ENCODE measurements around the gene IRAK1. TPM values are rescaled to one million over a fixed set of nuclear protein-coding genes. Genes with fewer than 3 reads are reported as not detected.
A peak's percentile ranks its signal among the peaks of the same experiment; 100 is the strongest.

Gene IRAK1
- total and polyA plus RNA-seq, 10 of the 15 experiments (the other 5 are each of a cell fraction or from before 2014, with no cell fraction given): 4.2 to 136 (median 39.5) TPM

DNA sequence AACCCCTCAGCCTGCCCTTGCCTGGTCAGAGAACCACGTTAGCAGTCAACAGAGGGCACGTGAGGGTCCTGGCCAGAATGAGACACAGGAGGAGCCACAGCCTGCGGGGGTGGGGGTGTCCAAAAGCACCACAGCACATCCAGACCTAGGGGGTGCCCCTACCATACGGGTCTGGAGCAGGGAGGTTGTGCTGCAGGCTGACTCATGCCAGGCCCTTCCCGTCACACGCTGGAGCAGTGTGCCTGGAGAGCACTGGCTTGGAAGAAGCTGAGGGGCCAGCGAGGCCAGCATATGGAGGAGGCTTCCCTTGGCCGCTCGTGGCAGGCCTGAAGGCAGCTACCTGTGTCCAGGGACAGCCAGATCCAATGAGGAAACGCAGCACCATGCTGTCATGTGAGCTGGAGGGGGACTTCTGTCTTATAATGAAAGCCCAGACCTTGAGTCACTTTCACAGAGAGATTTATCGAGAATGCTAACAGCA is 1.5 kb upstream of the IRAK1 start:
- H3K4me2 ChIP-seq (ENCODE audit: control insufficient read depth, insufficient read depth): peak overlapping the region; percentile 90
- RAD21 ChIA-PET (ENCODE audit: unreplicated experiment): interaction anchor here (0.6 to 2.1 kb wide), 3 partner anchors 16 to 53 kb away, joined by 3 to 14 read pairs (median 9); partner anchors contain the start of gene HCFC1
- H3K27ac ChIP-seq (ENCODE audit: control insufficient read depth, insufficient read depth): peak overlapping the region; percentile 70; the same call in 1 of the 2 replicates
- in situ Hi-C loops (cut with MboI): no loop called here
- 26% methylated on average over 11 of the region's 11 CpGs for WGBS (ENCODE audit: insufficient coverage, insufficient replicate concordance, low lambda C conversion rate, missing lambda C conversion rate)
- FAIRE-seq (no peak), DNase-seq (ENCODE audit: low read depth, low spot score) (no peak), ATAC-seq (peak; percentile 33)
- no peaks in the 10 kb centered on the region for H3K27me3 ChIP-seq (replicated peaks in 1 of 2; ENCODE audit: control insufficient read depth in 2 of 2, insufficient read depth in 2 of 2, low read length in 1 of 2)
- CTCF ChIA-PET: interaction anchor here (1.2 to 1.4 kb wide), 3 partner anchors 14 to 52 kb away, joined by 3 to 8 read pairs (median 5); no protein-coding TSS in a partner anchor
- H3K79me2 ChIP-seq (ENCODE audit: control insufficient read depth, insufficient read depth, low read length): peaks cover 41% of the 10 kb centered on the region
- no peaks in the 10 kb centered on the region for H4K20me1 ChIP-seq (ENCODE audit: control insufficient read depth, insufficient read depth)
- no TSS peak for BruUV-seq (replicated peaks)
- H3K9me3 ChIP-seq (replicated peaks; ENCODE audit: control insufficient read depth, insufficient read depth, low read length): no peaks in the 10 kb centered on the region
- SMC1A ChIA-PET (ENCODE audit: uncharacterized antibody, unreplicated experiment): interaction anchor here (0.7 to 1.7 kb wide), 4 partner anchors 18 to 94 kb away, joined by 3 to 10 read pairs (median 4); no protein-coding TSS in a partner anchor
- no peak for TF ChIP-seq FOS (IDR thresholded peaks at IDR 0.05; ENCODE audit: borderline replicate concordance, extremely low read depth, insufficient read length)
- TF ChIP-seq NFIC (IDR thresholded peaks at IDR 0.05; ENCODE audit: low read depth, low read length): no peak
- peak; percentile 78 to 84 for TF ChIP-seq BHLHE40 (IDR thresholded peaks at IDR 0.05; ENCODE audit: borderline replicate concordance in 1 of 2, low read depth in 2 of 2, low read length in 1 of 2)
- no peak overlapping the region for H2AFZ ChIP-seq (ENCODE audit: control insufficient read depth, low read depth, low read length)
- intact Hi-C loops (cut with micrococcal nuclease; ENCODE audit: unreplicated experiment): no loop called here
- H3K9ac ChIP-seq (ENCODE audit: control insufficient read depth, insufficient read depth, low read length): peak overlapping the region; percentile 83; the same call in 1 of the 2 replicates
- H3K4me3 ChIP-seq: peak overlapping the region; percentile 60; the same call in 1 of the 2 replicates
- H3K4me1 ChIP-seq (ENCODE audit: control insufficient read depth, insufficient read depth, low read length): peaks cover 11% of the 10 kb centered on the region
- peaks cover 0 to under 1% of the 10 kb centered on the region in 2 experiments; a peak in 3 of 4 replicates for H3K36me3 ChIP-seq (ENCODE audit: control insufficient read depth in 2 of 2, insufficient read depth in 2 of 2, low read length in 1 of 2)
- POLR2A ChIA-PET: interaction anchor here (0.8 to 1.9 kb wide), 6 partner anchors 17 to 92 kb away, joined by 3 to 11 read pairs (median 4); partner anchors contain the start of gene HCFC1

- H3K36me3 ChIP-seq (ENCODE audit: control insufficient read depth in 2 of 2, insufficient read depth in 2 of 2, low read length in 1 of 2): peaks cover 0 to 5% of the 10 kb centered on the region in 2 experiments; a peak in 3 of 4 replicates
- ChIA-PET CTCF (interaction anchor here (0.6 to 1.4 kb wide), 10 partner anchors 9 to 76 kb away, joined by 3 to 8 read pairs (median 3); partner anchors contain the start of gene RENBP), SMC1A (ENCODE audit: uncharacterized antibody, unreplicated experiment) (interaction anchor here (0.7 to 1.7 kb wide), 8 partner anchors 16 to 97 kb away, joined by 3 to 10 read pairs (median 3); partner anchors contain the start of gene HCFC1), RAD21 (ENCODE audit: unreplicated experiment) (interaction anchor here (0.9 to 2.1 kb wide), 6 partner anchors 21 to 52 kb away, joined by 3 to 14 read pairs (median 5); partner anchors contain the start of genes HCFC1 and TMEM187), POLR2A (interaction anchor here (0.8 to 1.9 kb wide), 8 partner anchors 16 to 227 kb away, joined by 3 to 11 read pairs (median 4); partner anchors contain the start of genes HCFC1, IDH3G and SSR4)
- FAIRE-seq: peak; percentile 18
- peak; percentile 5 for ATAC-seq
- H3K9me3 ChIP-seq (replicated peaks; ENCODE audit: control insufficient read depth, insufficient read depth, low read length): no peaks in the 10 kb centered on the region
- no peaks in the 10 kb centered on the region for H4K20me1 ChIP-seq (ENCODE audit: control insufficient read depth, insufficient read depth)
- peak overlapping the region; percentile 90 for H3K4me2 ChIP-seq (ENCODE audit: control insufficient read depth, insufficient read depth)
- peaks cover 41% of the 10 kb centered on the region for H3K79me2 ChIP-seq (ENCODE audit: control insufficient read depth, insufficient read depth, low read length)
- no peak overlapping the region for H2AFZ ChIP-seq (ENCODE audit: control insufficient read depth, low read depth, low read length)
- no peak for DNase-seq (ENCODE audit: low read depth, low spot score)
- peak overlapping the region; percentile 83 for H3K9ac ChIP-seq (ENCODE audit: control insufficient read depth, insufficient read depth, low read length)
- no peak for TF ChIP-seq ETV6 (conservative IDR thresholded peaks at IDR 0.05 in 1 of 2, IDR thresholded peaks at IDR 0.05 in 1 of 2; ENCODE audit: borderline replicate concordance in 1 of 2, low read depth in 1 of 2)
- no peak for TF ChIP-seq SMAD1 (IDR thresholded peaks at IDR 0.05; ENCODE audit: low read depth, partially characterized antibody)
- TF ChIP-seq, protein P1, sequence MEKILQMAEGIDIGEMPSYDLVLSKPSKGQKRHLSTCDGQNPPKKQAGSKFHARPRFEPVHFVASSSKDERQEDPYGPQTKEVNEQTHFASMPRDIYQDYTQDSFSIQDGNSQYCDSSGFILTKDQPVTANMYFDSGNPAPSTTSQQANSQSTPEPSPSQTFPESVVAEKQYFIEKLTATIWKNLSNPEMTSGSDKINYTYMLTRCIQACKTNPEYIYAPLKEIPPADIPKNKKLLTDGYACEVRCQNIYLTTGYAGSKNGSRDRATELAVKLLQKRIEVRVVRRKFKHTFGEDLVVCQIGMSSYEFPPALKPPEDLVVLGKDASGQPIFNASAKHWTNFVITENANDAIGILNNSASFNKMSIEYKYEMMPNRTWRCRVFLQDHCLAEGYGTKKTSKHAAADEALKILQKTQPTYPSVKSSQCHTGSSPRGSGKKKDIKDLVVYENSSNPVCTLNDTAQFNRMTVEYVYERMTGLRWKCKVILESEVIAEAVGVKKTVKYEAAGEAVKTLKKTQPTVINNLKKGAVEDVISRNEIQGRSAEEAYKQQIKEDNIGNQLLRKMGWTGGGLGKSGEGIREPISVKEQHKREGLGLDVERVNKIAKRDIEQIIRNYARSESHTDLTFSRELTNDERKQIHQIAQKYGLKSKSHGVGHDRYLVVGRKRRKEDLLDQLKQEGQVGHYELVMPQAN (conservative IDR thresholded peaks at IDR 0.05): no peak
- TF ChIP-seq CHD2 (IDR thresholded peaks at IDR 0.05; ENCODE audit: borderline replicate concordance, low read depth, low read length): no peak
- TF ChIP-seq HDGF (IDR thresholded peaks at IDR 0.05): no peak
- no peak for TF ChIP-seq CHD1 (IDR thresholded peaks at IDR 0.05; ENCODE audit: low read depth, low read length)
- TF ChIP-seq, protein P2, sequence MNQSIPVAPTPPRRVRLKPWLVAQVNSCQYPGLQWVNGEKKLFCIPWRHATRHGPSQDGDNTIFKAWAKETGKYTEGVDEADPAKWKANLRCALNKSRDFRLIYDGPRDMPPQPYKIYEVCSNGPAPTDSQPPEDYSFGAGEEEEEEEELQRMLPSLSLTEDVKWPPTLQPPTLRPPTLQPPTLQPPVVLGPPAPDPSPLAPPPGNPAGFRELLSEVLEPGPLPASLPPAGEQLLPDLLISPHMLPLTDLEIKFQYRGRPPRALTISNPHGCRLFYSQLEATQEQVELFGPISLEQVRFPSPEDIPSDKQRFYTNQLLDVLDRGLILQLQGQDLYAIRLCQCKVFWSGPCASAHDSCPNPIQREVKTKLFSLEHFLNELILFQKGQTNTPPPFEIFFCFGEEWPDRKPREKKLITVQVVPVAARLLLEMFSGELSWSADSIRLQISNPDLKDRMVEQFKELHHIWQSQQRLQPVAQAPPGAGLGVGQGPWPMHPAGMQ (IDR thresholded peaks at IDR 0.05; ENCODE audit: borderline replicate concordance): no peak
- intact Hi-C loops (cut with micrococcal nuclease; ENCODE audit: unreplicated experiment): no loop called here
- H3K4me1 ChIP-seq (ENCODE audit: control insufficient read depth, insufficient read depth, low read length): peaks cover 11% of the 10 kb centered on the region
- 24% methylated on average over 9 of the region's 9 CpGs for WGBS (ENCODE audit: insufficient coverage, insufficient replicate concordance, low lambda C conversion rate, missing lambda C conversion rate)
- H3K27me3 ChIP-seq (replicated peaks in 1 of 2; ENCODE audit: control insufficient read depth in 2 of 2, insufficient read depth in 2 of 2, low read length in 1 of 2): no peaks in the 10 kb centered on the region
- in situ Hi-C loops (cut with MboI): no loop called here
- peak overlapping the region; percentile 60 for H3K4me3 ChIP-seq
- BruUV-seq (replicated peaks): TSS peak; percentile 85
- peak overlapping the region; percentile 70 for H3K27ac ChIP-seq (ENCODE audit: control insufficient read depth, insufficient read depth)
Observed at GRCh38 chrX:154020536-154021115, 924 bp upstream of the IRAK1 start.
